Activated CD4-positive, alpha-beta T cell treated with anti-CD3 and anti-CD28 coated beads for 36 hours (primary cell): ENCODE results near the gene NPIPB9. TPM values are rescaled to one million over a fixed set of nuclear protein-coding genes. Genes with fewer than 3 reads are reported as not detected.
"Not testable (repeated sequence)": the region's sequence is repeated elsewhere in the genome, so short reads cannot be mapped to it uniquely, and the experiment has no call there.

Experiments used
- ATAC-seq: fragments of 200-7000 bp; cut with Tn5 transposase; one replicate; pipeline ENCODE4 v1.10.0; 2021; ENCODE audit warnings: mild to moderate bottlenecking, moderate library complexity
- CTCF ChIA-PET: fragments of 350-600 bp; sonication (Branson Sonifier 250); formaldehyde crosslinking; loops from one replicate; lab custom pipeline; 2021; ENCODE audit warnings: antibody characterized with exemption; lab: Charles Lee
- POLR2A ChIA-PET: fragments of 350-600 bp; sonication (Branson Sonifier 250); formaldehyde crosslinking; loops from one replicate; lab custom pipeline; 2021; ENCODE audit warnings: antibody characterized with exemption, inconsistent platforms; lab: Charles Lee
- DNase-seq: peaks from one replicate; pipeline ENCODE4 v3.0.0-alpha.2; 2020
- H3K27ac Mint-ChIP-seq: one replicate; pipeline ENCODE4 v1.8.0; 2021; ENCODE audit warnings: mixed read lengths
- H3K27me3 Mint-ChIP-seq: one replicate; pipeline ENCODE4 v1.8.0; 2021; ENCODE audit warnings: mixed read lengths
- H3K36me3 Mint-ChIP-seq: one replicate; pipeline ENCODE4 v1.8.0; 2021; ENCODE audit warnings: low read depth, mixed read lengths
- H3K4me1 Mint-ChIP-seq: one replicate; pipeline ENCODE4 v1.8.0; 2021; ENCODE audit warnings: mixed read lengths
- H3K4me3 Mint-ChIP-seq: one replicate; pipeline ENCODE4 v1.8.0; 2021; ENCODE audit warnings: mild to moderate bottlenecking, moderate library complexity, mixed read lengths
- H3K9me3 Mint-ChIP-seq: one replicate; pipeline ENCODE4 v1.8.0; 2021; ENCODE audit warnings: low read depth, mixed read lengths
- intact Hi-C, 2 experiments: fragments of 100-400 bp; cut with DNase I in 1 of 2; cut with micrococcal nuclease in 1 of 2; formaldehyde crosslinking; loops; one replicate each; pipeline versions ENCODE4 v1.14.2 to v1.15.1; 2022 to 2024; cut with DNase I, micrococcal nuclease
- microRNA-seq: library from miRNA; unstranded; fragments of <30 nt; microRNA quantifications from one replicate; pipeline ENCODE4 v1.2.0, GENCODE V29; 2021; ENCODE audit warnings: borderline replicate concordance
- total RNA-seq, 2 experiments: library from RNA; stranded (reverse); gene quantifications; one replicate each; pipeline ENCODE4 v1.2.3, GENCODE V29; 2021

The NPIPB9 gene
- total RNA-seq, 2 experiments from 2014 or later = 0.83 to 0.91 TPM

DNA sequence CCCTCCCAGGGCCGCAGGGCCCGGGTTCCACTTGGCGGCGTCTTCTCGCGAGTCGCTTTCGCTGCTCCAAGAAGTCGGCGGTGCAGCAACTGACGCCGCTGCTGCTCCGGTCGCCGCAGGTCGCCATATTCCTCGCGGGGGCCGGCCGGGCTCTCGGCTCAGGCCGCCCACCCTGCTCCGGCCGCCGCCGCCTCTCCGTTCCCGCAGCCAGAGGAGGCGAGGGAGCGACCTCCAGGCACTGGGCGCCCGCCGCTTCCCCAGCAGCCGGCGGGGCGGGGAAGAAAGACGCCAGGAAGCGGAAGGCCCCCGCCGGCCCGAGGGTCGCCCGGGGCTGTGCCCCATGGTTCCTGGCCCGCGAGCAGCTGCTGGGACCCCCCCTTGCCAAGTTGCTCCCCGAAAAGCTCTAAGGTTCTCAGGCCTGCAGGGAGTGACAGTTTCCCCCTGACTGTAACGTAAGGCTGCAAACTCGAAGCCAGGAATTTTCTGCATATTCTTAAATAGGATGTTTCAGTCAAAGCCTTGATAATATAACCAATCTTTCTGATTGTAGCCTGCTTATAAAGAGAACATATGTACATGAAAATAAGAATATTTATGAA lies 1.0 kb upstream of the NPIPB9 start:
- POLR2A ChIA-PET, H3K36me3 Mint-ChIP-seq, CTCF ChIA-PET, H3K4me1 Mint-ChIP-seq, intact Hi-C loops, H3K4me3 Mint-ChIP-seq, H3K9me3 Mint-ChIP-seq, ATAC-seq, H3K27me3 Mint-ChIP-seq, DNase-seq, H3K27ac Mint-ChIP-seq: not testable (repeated sequence)

GRCh38 chr16:28781697-28782096 lies 30.1 kb downstream of the NPIPB9 start:
- H3K4me1 Mint-ChIP-seq, ATAC-seq, H3K27ac Mint-ChIP-seq, H3K27me3 Mint-ChIP-seq, H3K4me3 Mint-ChIP-seq, POLR2A ChIA-PET, CTCF ChIA-PET, H3K9me3 Mint-ChIP-seq, DNase-seq, H3K36me3 Mint-ChIP-seq, intact Hi-C loops: not testable (repeated sequence)

- DNase-seq, CTCF ChIA-PET, ATAC-seq, intact Hi-C loops, H3K27me3 Mint-ChIP-seq, H3K4me3 Mint-ChIP-seq, POLR2A ChIA-PET, H3K9me3 Mint-ChIP-seq, H3K36me3 Mint-ChIP-seq, H3K27ac Mint-ChIP-seq, H3K4me1 Mint-ChIP-seq: not testable (repeated sequence)
Observed at GRCh38 chr16:28782357-28782756, 30.8 kb downstream of the NPIPB9 start.

- H3K9me3 Mint-ChIP-seq, H3K27me3 Mint-ChIP-seq, H3K36me3 Mint-ChIP-seq, intact Hi-C loops, H3K27ac Mint-ChIP-seq, H3K4me1 Mint-ChIP-seq, CTCF ChIA-PET, POLR2A ChIA-PET: not testable (repeated sequence)
- H3K4me3 Mint-ChIP-seq = peak overlapping the region; percentile 57
- ATAC-seq = peak; percentile 81
- peak; percentile 86 for DNase-seq
Observed at GRCh38 chr16:28802235-28803019, 50.8 kb downstream of the NPIPB9 start.

- intact Hi-C loops, CTCF ChIA-PET, H3K9me3 Mint-ChIP-seq, H3K27me3 Mint-ChIP-seq, H3K4me3 Mint-ChIP-seq, ATAC-seq, POLR2A ChIA-PET, H3K4me1 Mint-ChIP-seq, DNase-seq, H3K36me3 Mint-ChIP-seq, H3K27ac Mint-ChIP-seq: not testable (repeated sequence)
Observed at GRCh38 chr16:28807445-28808120, 56.0 kb downstream of the NPIPB9 start.

DNA sequence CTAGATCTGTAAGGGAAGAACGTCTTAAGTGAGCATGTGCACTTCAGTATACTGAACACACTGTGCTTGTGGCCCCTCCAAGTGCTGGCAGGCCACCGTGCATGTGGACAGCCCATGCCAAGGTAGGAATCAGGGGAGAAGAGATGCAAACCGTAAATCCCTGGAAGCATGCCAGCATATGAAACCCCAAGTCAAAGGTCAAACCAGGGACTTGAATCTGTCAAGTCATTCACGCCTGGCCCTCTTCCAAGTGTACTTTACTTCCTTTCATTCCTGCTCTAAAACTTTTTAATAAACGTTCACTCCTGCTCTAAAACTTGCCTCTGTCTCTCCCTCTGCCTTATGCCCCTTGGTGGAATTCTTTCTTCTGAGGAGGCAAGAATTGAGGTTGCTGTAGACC lies 68.4 kb downstream of the NPIPB9 start:
- Mint-ChIP-seq H3K27ac (peak overlapping the region; percentile 30), H3K9me3 (peaks cover 3% of the 10 kb centered on the region), H3K4me3 (no peak overlapping the region), H3K27me3 (no peaks in the 10 kb centered on the region), H3K4me1 (peaks cover 19% of the 10 kb centered on the region), H3K36me3 (peaks cover 17% of the 10 kb centered on the region)
- DNase-seq (no peak), ATAC-seq (no peak)
- ChIA-PET CTCF (interaction anchor here (0.6 kb wide), 1 partner anchor 8 kb away, joined by 3 read pairs; no protein-coding TSS in a partner anchor), POLR2A (no interaction called here)
- intact Hi-C loops = loop anchor here in 1 of 2 experiments (5.0 to 10.0 kb wide), 4 partner anchors 608 to 1555 kb away; partner anchors contain the start of genes MYL11, TBC1D10B, TBX6 and XPO6

DNA sequence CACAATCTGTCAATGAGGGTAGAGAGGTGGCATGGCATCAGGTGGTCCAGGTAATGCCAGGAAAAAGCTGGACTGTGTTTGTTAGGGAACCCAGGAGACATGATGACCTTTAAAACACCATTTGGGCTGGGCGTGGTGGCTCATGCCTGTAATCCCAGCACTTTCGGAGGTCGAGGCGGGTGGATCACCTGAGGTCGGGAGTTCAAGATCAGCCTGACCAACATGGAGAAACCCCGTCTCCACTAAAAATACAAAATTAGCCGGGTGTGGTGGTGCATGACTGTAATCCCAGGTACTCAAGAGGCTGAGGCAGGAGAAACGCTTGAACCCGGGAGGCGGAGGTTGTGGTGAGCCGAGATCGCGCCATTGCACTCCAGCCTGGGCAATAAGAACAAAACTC lies 69.0 kb downstream of the NPIPB9 start:
- POLR2A ChIA-PET = interaction anchor here (4.3 kb wide), 1 partner anchor 25 kb away, joined by 33 read pairs; the partner anchor contains the start of gene TUFM
- Mint-ChIP-seq H3K27ac (peak overlapping the region; percentile 30), H3K36me3 (peaks cover 22% of the 10 kb centered on the region), H3K4me1 (peaks cover 24% of the 10 kb centered on the region)
- not testable (repeated sequence) for H3K4me3 Mint-ChIP-seq, ATAC-seq, DNase-seq, H3K9me3 Mint-ChIP-seq, H3K27me3 Mint-ChIP-seq
- intact Hi-C loops = loop anchor here in 1 of 2 experiments (5.0 to 10.0 kb wide), 4 partner anchors 608 to 1554 kb away; partner anchors contain the start of genes MYL11, TBC1D10B, TBX6 and XPO6
- CTCF ChIA-PET = interaction anchor here (0.6 kb wide), 1 partner anchor 9 kb away, joined by 3 read pairs; no protein-coding TSS in a partner anchor

DNA sequence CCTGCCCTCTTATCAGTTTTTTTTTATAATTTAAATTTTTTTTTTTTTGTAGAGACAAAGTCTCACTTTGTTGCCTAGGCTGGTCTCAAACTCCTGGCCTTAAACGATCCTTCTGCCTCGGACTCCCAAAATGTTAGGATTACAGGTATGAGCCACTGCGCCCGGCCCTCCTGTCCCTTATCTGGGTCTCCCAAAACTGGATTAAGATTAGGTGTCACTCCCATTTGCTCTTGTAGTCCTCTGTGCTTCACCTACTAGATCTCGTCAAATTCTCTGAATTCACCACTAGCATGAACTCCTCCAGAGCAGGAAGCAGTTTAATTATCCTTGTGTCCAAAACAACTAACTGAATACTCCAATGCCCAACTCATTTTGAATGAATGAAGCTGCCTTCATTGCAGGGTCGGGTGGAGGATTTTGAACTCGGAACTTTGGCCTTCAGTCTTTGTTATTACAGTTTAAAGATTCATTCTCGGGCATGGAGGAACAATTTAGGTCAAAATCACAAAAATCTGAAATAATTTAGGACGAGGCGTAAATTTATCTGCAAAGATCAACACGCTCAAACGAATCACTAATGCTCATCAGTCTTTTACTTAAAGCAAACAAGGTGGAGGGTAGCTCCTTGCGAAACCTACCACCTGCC lies 70.4 kb downstream of the NPIPB9 start:
- intact Hi-C loops = loop anchor here (1.0 to 10.0 kb wide), 15 partner anchors 41 to 1837 kb away; partner anchors contain the start of genes CLN3 (in 1 of the 2), FBRS (in 1 of the 2), INO80E (in 1 of the 2) and MYL11 (in 1 of the 2)
- ChIA-PET CTCF (interaction anchor here (0.7 to 1.5 kb wide), 6 partner anchors 24 to 123 kb away, joined by 3 to 4 read pairs (median 3); partner anchors contain the start of gene TUFM), POLR2A (interaction anchor here (0.5 to 4.3 kb wide), 8 partner anchors 15 to 1151 kb away, joined by 3 to 33 read pairs (median 6); partner anchors contain the start of genes NFATC2IP, SH2B1, TAOK2 and TUFM)
- Mint-ChIP-seq H3K27me3 (no peaks in the 10 kb centered on the region), H3K9me3 (no peaks in the 10 kb centered on the region), H3K4me3 (peak overlapping the region; percentile 96), H3K36me3 (peaks cover 33% of the 10 kb centered on the region), H3K4me1 (peaks cover 37% of the 10 kb centered on the region), H3K27ac (peak overlapping the region; percentile 88)
- DNase-seq (no peak), ATAC-seq (no peak)

Small RNA genes within 50 kb of the gene (microRNA-seq; reads per million reads assigned to microRNA genes)
- not detected for gene MIR6862-2

Other genes starting within 250 kb of the NPIPB9 start
- gene IL27, start 245.0 kb upstream of the NPIPB9 start, total RNA-seq = not detected
- gene NUPR1, start 212.8 kb upstream of the NPIPB9 start, total RNA-seq = not detected
- gene SGF29, start 197.9 kb upstream of the NPIPB9 start, total RNA-seq = 10 to 100 TPM; 23.6 to 35.5 TPM
- gene SULT1A2, start 154.7 kb upstream of the NPIPB9 start, total RNA-seq = under 1 TPM; 0.26 to 0.30 TPM
- gene SULT1A1, start 141.7 kb upstream of the NPIPB9 start, total RNA-seq = 10 to 100 TPM; 12.1 to 13.9 TPM
- gene NPIPB8, start 113.7 kb upstream of the NPIPB9 start, total RNA-seq = under 1 TPM in 1 of 2 experiments, not detected in 1; 0.37 TPM
- 100 to 1,000 TPM; 877 to 952 TPM for gene EIF3C, start 40.3 kb upstream of the NPIPB9 start, total RNA-seq
- gene ATXN2L, start 71.2 kb downstream of the NPIPB9 start, total RNA-seq = 100 to 1,000 TPM; 298 to 319 TPM
- 100 to 1,000 TPM; 224 to 241 TPM for gene TUFM, start 94.6 kb downstream of the NPIPB9 start, total RNA-seq
- 10 to 100 TPM; 34.8 to 49.4 TPM for gene SH2B1, start 112.1 kb downstream of the NPIPB9 start, total RNA-seq
- gene ATP2A1, start 126.7 kb downstream of the NPIPB9 start, total RNA-seq = 1 to 10 TPM; 2.8 to 3.4 TPM
- gene RABEP2, start 173.5 kb downstream of the NPIPB9 start, total RNA-seq = 10 to 100 TPM in 1 of 2 experiments, 1 to 10 TPM in 1; 8.1 to 12.9 TPM
- under 1 TPM; 0.74 to 0.80 TPM for gene CD19, start 180.2 kb downstream of the NPIPB9 start, total RNA-seq
- 10 to 100 TPM; 69.2 to 72.7 TPM for gene NFATC2IP, start 199.2 kb downstream of the NPIPB9 start, total RNA-seq
- 10 to 100 TPM; 12.7 to 14.2 TPM for gene SPNS1, start 223.0 kb downstream of the NPIPB9 start, total RNA-seq
- gene LAT, start 233.3 kb downstream of the NPIPB9 start, total RNA-seq = 100 to 1,000 TPM; 200 to 234 TPM